Colonic mucosa (tissue), 4 donors: ENCODE data around the gene RANBP17. TPM values are rescaled to one million over a fixed set of nuclear protein-coding genes. Genes with fewer than 3 reads are reported as not detected.

ENCODE experiments used
- DNase-seq: peaks from one replicate; pipeline ENCODE4 v3.0.0-alpha.2; 2020
- H3K27ac ChIP-seq: fragments of 200-600 bp; one replicate; pipeline ENCODE4 v1.8.0; 2021
- H3K27me3 ChIP-seq: fragments of 200-600 bp; one replicate; pipeline ENCODE4 v1.8.0; 2021
- H3K36me3 ChIP-seq: fragments of 200-600 bp; one replicate; pipeline ENCODE4 v1.8.0; 2021
- H3K4me1 ChIP-seq: fragments of 200-600 bp; one replicate; pipeline ENCODE4 v1.8.0; 2021; ENCODE audit warnings: mild to moderate bottlenecking
- H3K4me3 ChIP-seq: fragments of 200-600 bp; one replicate; pipeline ENCODE4 v1.8.0; 2021
- H3K9ac ChIP-seq, 2 donors: one replicate each; pipeline ENCODE4 v1.7.0; 2013; ENCODE audit warnings: control low read depth in 2 of 2, low read depth in 2 of 2, low read length in 2 of 2
- H3K9me3 ChIP-seq: fragments of 200-600 bp; one replicate; pipeline ENCODE4 v1.8.0; 2021
- CTCF ChIP-seq: fragments of 200-600 bp; IDR thresholded peaks from one replicate; pipeline ENCODE4 v1.8.0; 2022; ENCODE audit warnings: antibody characterized with exemption, mild to moderate bottlenecking
- intact Hi-C: fragments of 100-400 bp; cut with DNase I; formaldehyde crosslinking; loops from one replicate; pipeline ENCODE4 v1.14.1; 2022
- total RNA-seq, 2 donors: library from RNA; stranded (reverse); fragmentation: NEBNext Ultra II Directional in 1 of 2; extraction: Animal tissue kit (Norgen Biotek cat#: 25700) in 1 of 2; gene quantifications; one replicate each; pipeline ENCODE4 v1.2.1, GENCODE V29; 2021
- donor health status: healthy.
- donor health status: DM: no; HTN: no; CAD: no.
- donor health status: DM: no; HTN: no; CAD: no.

RANBP17 gene
- total RNA-seq, 2 donors from 2014 or later = 7.9 to 9.4 TPM

DNA sequence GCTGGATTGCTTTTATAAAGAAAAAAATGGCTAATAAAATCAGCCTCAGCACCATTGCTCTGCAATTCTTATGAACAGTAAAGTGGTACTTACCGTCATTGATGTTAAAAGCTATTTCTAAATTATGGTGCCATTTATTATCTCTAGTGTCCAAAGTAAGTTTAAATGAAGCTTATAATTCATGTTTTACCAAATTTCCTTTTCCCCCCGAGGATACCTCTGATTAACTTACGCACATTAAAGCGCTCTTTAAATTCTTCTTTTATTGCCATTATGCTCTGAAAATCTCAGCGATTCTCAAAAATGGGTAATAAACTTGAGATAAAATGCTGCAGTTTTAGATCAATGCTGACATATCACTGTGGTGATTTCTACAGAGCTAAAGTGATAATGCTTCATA is 460.7 kb downstream of the RANBP17 start:
- Histone ChIP-seq H3K4me1 (no peaks in the 10 kb centered on the region), H3K4me3 (no peak overlapping the region), H3K9ac (no peak overlapping the region), H3K36me3 (no peaks in the 10 kb centered on the region), H3K27ac (no peak overlapping the region), H3K27me3 (peaks cover 24% of the 10 kb centered on the region), H3K9me3 (no peaks in the 10 kb centered on the region)
- no peak for TF ChIP-seq CTCF
- intact Hi-C loops = no loop called here
- DNase-seq = no peak

DNA sequence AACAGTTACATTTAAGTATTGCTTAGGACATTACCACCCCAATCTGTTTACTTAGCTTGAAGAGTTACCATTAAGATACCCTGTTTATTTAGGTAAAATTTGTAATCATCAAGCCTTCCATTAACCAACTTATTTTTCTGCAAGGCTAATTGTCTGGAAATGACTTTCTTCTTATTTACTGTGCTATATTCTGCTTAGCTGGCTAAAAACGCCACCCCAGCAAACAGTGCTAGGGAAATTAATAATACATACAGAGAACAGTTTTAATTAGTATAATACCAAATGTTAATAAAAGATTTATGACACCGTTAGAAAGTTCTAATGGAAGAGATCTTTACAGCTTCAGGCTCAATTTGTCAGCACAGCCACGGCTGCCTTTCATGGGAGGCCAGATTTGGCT is 461.2 kb downstream of the RANBP17 start:
- intact Hi-C loops = no loop called here
- Histone ChIP-seq H3K4me3 (no peak overlapping the region), H3K4me1 (no peaks in the 10 kb centered on the region), H3K27ac (no peak overlapping the region), H3K9ac (no peak overlapping the region), H3K9me3 (no peaks in the 10 kb centered on the region), H3K36me3 (no peaks in the 10 kb centered on the region), H3K27me3 (peaks cover 20% of the 10 kb centered on the region)
- DNase-seq = no peak
- TF ChIP-seq CTCF = no peak

- Histone ChIP-seq H3K9me3 (no peaks in the 10 kb centered on the region), H3K9ac (no peak overlapping the region), H3K4me3 (no peak overlapping the region), H3K27me3 (peaks cover 10% of the 10 kb centered on the region), H3K4me1 (no peaks in the 10 kb centered on the region), H3K27ac (no peak overlapping the region), H3K36me3 (no peaks in the 10 kb centered on the region)
- TF ChIP-seq CTCF = no peak
- intact Hi-C loops = no loop called here
- DNase-seq = no peak
Observed at GRCh38 chr5:171323806-171324632, 462.2 kb downstream of the RANBP17 start.

GRCh38 chr5:171330021-171330420 is 468.2 kb downstream of the RANBP17 start:
- intact Hi-C loops = no loop called here
- no peaks in the 10 kb centered on the region for H3K27me3 ChIP-seq
- H3K9me3 ChIP-seq = no peaks in the 10 kb centered on the region
- H3K9ac ChIP-seq = no peak overlapping the region
- H3K4me1 ChIP-seq = no peaks in the 10 kb centered on the region
- no peak for DNase-seq
- no peak overlapping the region for H3K4me3 ChIP-seq
- no peak for TF ChIP-seq CTCF
- H3K27ac ChIP-seq = no peak overlapping the region
- H3K36me3 ChIP-seq = no peaks in the 10 kb centered on the region

- intact Hi-C loops = loop anchor here (5.0 kb wide), 2 partner anchors 128 to 588 kb away; no protein-coding TSS in a partner anchor
- H3K9me3 ChIP-seq = no peaks in the 10 kb centered on the region
- H3K4me1 ChIP-seq = no peaks in the 10 kb centered on the region
- H3K9ac ChIP-seq = no peak overlapping the region
- DNase-seq = no peak
- no peak overlapping the region for H3K27ac ChIP-seq
- H3K4me3 ChIP-seq = no peak overlapping the region
- peaks cover 9% of the 10 kb centered on the region for H3K27me3 ChIP-seq
- no peaks in the 10 kb centered on the region for H3K36me3 ChIP-seq
- TF ChIP-seq CTCF = no peak
Observed at GRCh38 chr5:171335616-171336015, 473.8 kb downstream of the RANBP17 start.
